GM18505 (cell line): ENCODE measurements around the gene SERTAD2.
A peak's percentile ranks its signal among the peaks of the same experiment; 100 is the strongest.

Experiments used
- ATAC-seq: cut with Tn5 transposase; IDR thresholded peaks from one replicate; pipeline ENCODE4 v1.9.1; 2021; ENCODE audit not compliant: unreplicated experiment
- POLR2A ChIP-seq: IDR thresholded peaks from 4 replicates; pipeline ENCODE4 v1.6.1; 2011; ENCODE audit warnings: borderline replicate concordance; ENCODE audit not compliant: insufficient read depth, insufficient read length; ENCODE audit errors: extremely low read depth

The SERTAD2 gene

DNA sequence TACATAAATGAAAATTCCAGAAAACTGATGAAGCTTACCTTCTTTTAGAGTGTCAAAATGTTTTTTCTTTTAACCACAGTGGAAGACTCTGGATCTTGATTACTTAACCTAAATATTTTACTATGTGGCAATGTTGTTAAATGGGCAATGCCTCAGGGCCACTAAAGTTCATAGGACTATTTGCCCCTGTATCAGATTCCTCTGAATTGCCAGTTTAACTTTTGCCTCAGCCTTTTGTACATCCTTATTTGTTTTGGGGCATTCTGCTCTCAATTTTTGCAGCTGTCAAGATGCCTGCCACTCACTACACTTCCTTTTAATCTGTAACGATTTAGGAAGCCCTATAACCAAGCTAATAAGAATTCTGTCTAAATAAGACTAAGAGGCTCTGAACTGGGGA, 31.7 kb upstream of the SERTAD2 start:
- ATAC-seq = no peak
- no peak for TF ChIP-seq POLR2A

- ATAC-seq = no peak
Observed at GRCh38 chr2:64683771-64684510, 30.2 kb upstream of the SERTAD2 start.

GRCh38 chr2:64681479-64681967, 27.8 kb upstream of the SERTAD2 start:
- no peak for TF ChIP-seq POLR2A
- no peak for ATAC-seq

More at GRCh38 chr2:64683771-64684510, 30.2 kb upstream of the SERTAD2 start:
- TF ChIP-seq POLR2A = no peak

DNA sequence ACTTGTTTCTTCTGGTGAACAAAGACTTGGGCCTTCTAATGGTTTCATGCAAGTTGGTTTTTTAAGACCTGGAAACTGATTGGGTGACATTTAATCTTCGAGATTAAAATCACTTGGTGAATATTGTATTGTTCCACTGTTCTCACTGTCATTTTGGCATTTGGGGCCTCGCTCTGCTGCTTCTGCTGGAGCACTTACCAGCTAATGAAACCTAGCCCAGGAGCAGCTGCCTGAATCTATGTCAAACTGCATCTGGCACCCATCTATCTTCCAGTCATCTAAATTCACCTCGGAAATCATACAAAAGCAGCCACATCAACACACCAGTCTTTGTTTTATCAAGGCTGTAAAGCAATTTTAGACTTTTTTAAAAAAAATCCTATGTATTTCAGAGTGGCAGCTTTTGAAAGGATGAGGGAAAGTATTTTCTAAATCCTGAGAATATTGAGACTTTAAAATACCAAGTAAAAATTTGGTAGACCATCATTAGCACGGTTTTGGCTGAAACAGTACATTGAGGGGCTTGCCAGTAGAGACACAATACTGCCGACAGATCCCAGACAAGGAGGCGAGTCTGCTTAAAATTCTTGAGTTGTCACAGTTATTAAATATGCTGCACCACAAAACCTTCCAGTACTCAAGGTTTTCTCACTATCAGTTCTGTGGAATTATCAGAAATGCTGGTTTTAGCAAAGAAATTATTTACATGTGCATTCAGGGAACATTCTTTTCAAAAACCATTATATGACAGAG, 26.1 kb upstream of the SERTAD2 start:
- TF ChIP-seq POLR2A = no peak
- no peak for ATAC-seq

DNA sequence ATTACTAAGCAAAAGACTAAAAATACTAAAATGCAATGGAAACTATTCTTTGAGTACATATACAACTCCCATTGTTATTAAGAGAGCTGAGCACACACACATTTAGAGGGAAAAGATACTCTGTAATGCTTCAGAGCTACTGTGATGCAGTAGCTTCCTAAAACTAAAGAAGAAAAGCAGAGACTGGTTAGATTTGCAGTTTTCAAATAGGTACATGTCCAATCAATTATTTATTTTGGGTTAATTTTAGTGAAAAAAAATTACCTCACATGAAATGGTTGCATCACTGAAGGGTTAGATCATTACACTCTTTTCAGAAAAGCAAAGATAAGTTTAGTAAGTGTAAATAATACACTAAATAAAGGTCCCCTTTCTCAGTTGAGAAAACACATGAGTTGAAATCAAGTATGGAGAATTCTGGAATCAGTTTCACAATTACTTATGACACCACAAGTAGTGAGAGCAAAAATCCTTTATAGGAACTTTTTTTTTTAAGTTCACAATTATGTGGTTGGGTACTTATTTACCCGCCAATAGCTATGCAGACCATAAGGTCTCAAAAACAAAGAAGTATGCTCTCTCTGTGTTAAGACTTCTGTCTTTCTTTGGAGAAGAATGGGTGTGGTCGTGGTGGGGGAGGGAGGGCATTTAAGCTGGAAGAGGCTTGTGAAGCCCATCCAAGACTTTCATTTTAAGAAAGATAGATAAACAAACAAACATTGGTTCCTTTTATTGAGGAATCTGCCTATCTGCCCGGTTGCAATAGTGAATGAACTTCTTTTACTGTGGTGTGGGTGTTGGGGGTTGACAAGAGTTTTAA, 25.3 kb upstream of the SERTAD2 start:
- ATAC-seq = no peak
- no peak for TF ChIP-seq POLR2A

- TF ChIP-seq POLR2A = no peak
- no peak for ATAC-seq
Observed at GRCh38 chr2:64677530-64677929, 23.8 kb upstream of the SERTAD2 start.

DNA sequence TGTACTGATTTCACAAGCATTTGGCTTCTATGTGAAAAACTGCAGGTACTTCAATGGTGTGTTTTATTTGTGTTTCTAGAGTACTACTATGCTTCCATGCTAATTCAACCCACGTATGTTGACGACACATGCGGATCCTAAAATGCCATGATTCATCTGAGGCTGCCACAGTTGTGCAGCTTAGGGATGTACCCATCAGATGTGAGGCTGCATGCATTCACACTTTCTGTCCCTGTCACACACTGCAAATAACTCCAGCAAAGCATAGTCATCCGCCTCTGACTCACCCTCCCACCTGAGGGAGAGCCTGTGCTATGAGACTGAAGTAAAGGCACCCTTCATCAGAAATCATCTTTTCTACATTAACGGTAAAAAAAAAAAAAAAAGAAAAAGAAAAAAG, 22.1 kb upstream of the SERTAD2 start:
- no peak for ATAC-seq
- TF ChIP-seq POLR2A = no peak

- no peak for ATAC-seq
- no peak for TF ChIP-seq POLR2A
Observed at GRCh38 chr2:64672708-64673107, 19.0 kb upstream of the SERTAD2 start.

GRCh38 chr2:64670047-64670446, 16.3 kb upstream of the SERTAD2 start:
- no peak for ATAC-seq
- TF ChIP-seq POLR2A = no peak

DNA sequence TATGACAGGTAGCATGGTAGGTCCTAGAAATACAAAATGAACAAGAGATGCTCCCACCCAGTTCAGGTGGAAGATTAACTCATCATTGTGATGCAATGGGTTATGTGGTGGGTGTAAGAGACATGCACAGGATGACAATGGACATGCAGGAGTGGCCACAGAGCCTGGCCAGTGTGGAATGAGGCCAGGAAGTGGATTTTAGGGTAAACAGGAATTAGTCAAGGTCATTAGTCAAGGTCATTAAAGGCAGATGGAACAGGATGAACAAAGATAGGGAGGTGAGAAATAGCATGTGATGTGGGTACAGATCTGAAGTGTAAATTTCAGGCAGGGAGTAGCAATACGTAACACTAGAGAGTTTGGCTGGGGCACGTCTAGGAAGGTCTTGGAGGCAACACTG, 15.6 kb upstream of the SERTAD2 start:
- no peak for ATAC-seq
- TF ChIP-seq POLR2A = no peak

DNA sequence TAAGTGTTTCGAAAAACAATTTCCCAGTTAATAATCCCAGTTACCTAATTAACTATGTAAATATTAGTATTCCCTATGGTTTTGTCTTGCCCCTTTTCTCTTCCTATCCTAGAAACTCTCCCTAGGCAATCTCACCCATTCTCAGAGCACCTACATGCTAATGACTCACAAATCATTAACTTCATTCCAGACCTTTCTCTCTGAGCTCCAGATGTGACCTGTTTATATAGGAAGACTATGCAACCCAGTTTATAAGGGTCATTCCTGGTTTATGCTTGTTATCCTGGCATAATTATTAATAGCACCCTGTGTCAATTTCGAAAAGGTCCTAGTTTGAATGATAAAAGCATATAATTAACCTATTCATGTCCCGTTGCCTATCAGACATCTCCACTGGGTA, 14.8 kb upstream of the SERTAD2 start:
- no peak for TF ChIP-seq POLR2A
- no peak for ATAC-seq

DNA sequence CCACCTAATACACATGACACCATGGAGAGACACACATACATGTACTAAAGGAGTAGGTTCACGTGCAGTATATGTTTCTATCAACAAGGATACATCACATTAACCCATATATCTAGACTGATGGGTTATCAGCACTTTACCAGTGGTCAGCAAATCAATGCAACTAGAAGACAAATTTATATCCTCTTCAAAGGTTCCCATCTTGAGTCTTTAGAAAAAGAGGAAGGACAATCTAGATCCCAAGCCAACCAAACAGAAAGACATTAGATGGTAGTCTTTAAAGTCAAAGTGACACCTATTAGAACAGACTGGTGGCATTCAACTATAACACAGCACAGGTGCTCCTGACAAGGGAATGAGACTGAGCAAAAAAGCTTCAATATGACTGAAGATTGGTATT, 13.8 kb upstream of the SERTAD2 start:
- ATAC-seq = no peak
- no peak for TF ChIP-seq POLR2A

DNA sequence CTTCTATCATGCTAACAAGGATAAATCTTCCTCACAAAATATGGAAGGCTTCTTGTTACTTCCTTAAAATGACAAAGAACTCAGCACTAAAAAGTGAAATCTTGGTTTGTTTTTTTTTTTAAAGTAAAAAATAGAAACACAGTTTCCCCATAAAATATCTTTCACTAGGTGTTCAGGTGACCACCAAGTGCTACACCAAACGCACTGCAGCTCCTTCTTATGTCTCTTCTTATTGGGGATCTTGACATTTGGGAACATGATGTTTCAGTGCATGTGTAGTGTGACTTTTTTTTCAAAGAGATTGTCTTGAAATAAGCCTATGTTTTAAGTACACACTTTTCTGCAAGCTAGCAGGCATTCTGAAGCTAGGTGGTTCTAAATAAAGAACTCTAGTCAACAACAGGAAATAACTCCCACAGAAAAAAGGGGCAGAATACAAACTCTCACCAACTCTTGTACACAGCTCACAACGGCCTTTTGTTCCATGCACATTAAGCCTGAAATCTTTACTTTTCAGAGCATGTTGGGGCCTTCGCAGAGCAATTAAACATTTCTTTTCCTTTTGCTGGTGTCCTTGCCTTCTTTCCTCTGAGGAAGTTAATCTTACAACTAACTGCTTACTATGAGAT, 13.2 kb upstream of the SERTAD2 start:
- peak; percentile 59 for ATAC-seq
- no peak for TF ChIP-seq POLR2A

- no peak for TF ChIP-seq POLR2A
- ATAC-seq = no peak
Observed at GRCh38 chr2:64665709-64666108, 12.0 kb upstream of the SERTAD2 start.

GRCh38 chr2:64663402-64663801, 9.7 kb upstream of the SERTAD2 start:
- TF ChIP-seq POLR2A = no peak
- no peak for ATAC-seq
